IMR-90 (cell line): Measurements from ENCODE around the gene ATRN. TPM values are rescaled to one million over a fixed set of nuclear protein-coding genes. Genes with fewer than 3 reads are reported as not detected.

Source experiments
- ATAC-seq: fragments of 200-7000 bp; cut with Tn5 transposase; 2 replicates; pipeline ENCODE4 v1.9.1; 2020; ENCODE audit warnings: low read depth, mild to moderate bottlenecking, moderate library complexity
- BruUV-seq: library from RNA; stranded (reverse); fragments of 400-500 nt; replicated peaks from 2 replicates; lab custom pipeline; 2021; lab: Mats Ljungman, UMichigan
- CTCF ChIA-PET: fragments of 300-600 bp; formaldehyde crosslinking; extraction: SDS; loops from one replicate; lab custom pipeline; 2021; ENCODE audit warnings: antibody characterized with exemption; lab: Yijun Ruan, JAX
- POLR2A ChIA-PET: fragments of 300-600 bp; sonication (Branson Sonifier 250); formaldehyde crosslinking; loops from one replicate; lab custom pipeline; 2022; ENCODE audit warnings: antibody characterized with exemption; ENCODE audit not compliant: unreplicated experiment; lab: Charles Lee
- DNase-seq: peaks from one replicate; pipeline ENCODE4 v3.0.0; 2013
- H2AFZ ChIP-seq: replicated peaks from 2 replicates; pipeline ENCODE3; 2013; ENCODE audit warnings: low read length, mild to moderate bottlenecking; ENCODE audit not compliant: poor library complexity
- H2AK5ac ChIP-seq: 2 replicates; pipeline ENCODE4 v1.6.1; 2013; ENCODE audit warnings: low read depth, low read length, inconsistent platforms
- H2AK9ac ChIP-seq: replicated peaks from 2 replicates; pipeline ENCODE3; 2013; ENCODE audit warnings: mild to moderate bottlenecking, low read depth, low read length, moderate library complexity; ENCODE audit not compliant: poor library complexity
- H2BK120ac ChIP-seq: 2 replicates; pipeline ENCODE4 v1.6.1; 2013; ENCODE audit warnings: low read depth, low read length, inconsistent platforms
- H2BK15ac ChIP-seq: 3 replicates; pipeline ENCODE4 v1.6.1; 2013; ENCODE audit warnings: low read depth, low read length, inconsistent platforms
- H2BK20ac ChIP-seq: 2 replicates; pipeline ENCODE4 v1.6.1; 2013; ENCODE audit warnings: low read depth, mild to moderate bottlenecking, inconsistent platforms, low read length, moderate library complexity
- H2BK5ac ChIP-seq: 2 replicates; pipeline ENCODE4 v1.6.1; 2013; ENCODE audit warnings: mild to moderate bottlenecking, low read depth, low read length, inconsistent platforms; ENCODE audit not compliant: poor library complexity, severe bottlenecking
- H3K14ac ChIP-seq: replicated peaks from 2 replicates; pipeline ENCODE4 v1.6.1; 2013; ENCODE audit warnings: low read depth, low read length, inconsistent platforms
- H3K18ac ChIP-seq: 2 replicates; pipeline ENCODE4 v1.6.1; 2013; ENCODE audit warnings: low read depth, low read length, control low read depth
- H3K23ac ChIP-seq: 2 replicates; pipeline ENCODE4 v1.6.1; 2013; ENCODE audit warnings: low read depth, low read length, inconsistent platforms
- H3K27ac ChIP-seq: 2 replicates; pipeline ENCODE4 v1.5.1; 2013; ENCODE audit warnings: mild to moderate bottlenecking, control low read depth, low read length; ENCODE audit not compliant: insufficient read depth
- H3K27me3 ChIP-seq: 2 replicates; pipeline ENCODE4 v1.6.1; 2013; ENCODE audit warnings: low read length; ENCODE audit not compliant: control insufficient read depth, insufficient read depth
- H3K36me3 ChIP-seq: 2 replicates; pipeline ENCODE4 v1.6.1; 2013; ENCODE audit warnings: low read length, mixed read lengths; ENCODE audit not compliant: control insufficient read depth, insufficient read depth
- H3K4ac ChIP-seq: 2 replicates; pipeline ENCODE4 v1.6.1; 2013; ENCODE audit warnings: low read depth, low read length, inconsistent platforms
- H3K4me1 ChIP-seq: 2 replicates; pipeline ENCODE4 v1.6.1; 2013; ENCODE audit warnings: low read length, mixed read lengths; ENCODE audit not compliant: control insufficient read depth, insufficient read depth
- H3K4me2 ChIP-seq: 2 replicates; pipeline ENCODE4 v1.6.1; 2013; ENCODE audit warnings: low read depth, mild to moderate bottlenecking, control low read depth, low read length, moderate library complexity
- H3K4me3 ChIP-seq: 2 replicates; pipeline ENCODE4 v1.5.1; 2013; ENCODE audit warnings: low read depth, mild to moderate bottlenecking, control low read depth, low read length, moderate library complexity; ENCODE audit not compliant: insufficient read depth
- H3K56ac ChIP-seq: 2 replicates; pipeline ENCODE4 v1.6.1; 2013; ENCODE audit warnings: low read length, inconsistent platforms; ENCODE audit not compliant: insufficient read depth; ENCODE audit errors: extremely low read depth
- H3K79me1 ChIP-seq, 2 experiments: 2 replicates each; pipeline ENCODE4 v1.6.1; 2013; ENCODE audit warnings: low read length in 2 of 2, inconsistent platforms in 1 of 2, low read depth in 1 of 2
- H3K9ac ChIP-seq: 2 replicates; pipeline ENCODE4 v1.6.1; 2013; ENCODE audit warnings: low read depth, low read length, control low read depth
- H3K9me1 ChIP-seq: 2 replicates; pipeline ENCODE4 v1.6.1; 2013; ENCODE audit warnings: low read length, inconsistent platforms; ENCODE audit not compliant: insufficient read depth
- H3K9me3 ChIP-seq: 2 replicates; pipeline ENCODE4 v1.6.1; 2013; ENCODE audit warnings: low read length; ENCODE audit not compliant: control insufficient read depth, insufficient read depth
- H4K20me1 ChIP-seq: 2 replicates; pipeline ENCODE4 v1.6.1; 2013; ENCODE audit warnings: low read length, inconsistent platforms; ENCODE audit not compliant: insufficient read depth
- H4K5ac ChIP-seq: 2 replicates; pipeline ENCODE4 v1.6.1; 2013; ENCODE audit warnings: mild to moderate bottlenecking, low read depth, low read length, control low read depth
- H4K8ac ChIP-seq, 2 experiments: 2 replicates each; pipeline ENCODE4 v1.6.1; 2013; ENCODE audit warnings: low read depth in 2 of 2, low read length in 2 of 2, control low read depth in 1 of 2, inconsistent platforms in 1 of 2
- H4K91ac ChIP-seq: 2 replicates; pipeline ENCODE4 v1.6.1; 2013; ENCODE audit warnings: low read depth, low read length, inconsistent platforms; ENCODE audit not compliant: insufficient read depth
- BHLHE40 ChIP-seq: fragments of 150-350 bp; IDR thresholded peaks from 2 replicates; pipeline ENCODE4 v1.6.1; 2016; ENCODE audit warnings: mild to moderate bottlenecking, low read depth, low read length
- CEBPB ChIP-seq: IDR thresholded peaks from 2 replicates; pipeline ENCODE4 v1.6.1; 2012; ENCODE audit warnings: low read depth, low read length, improper control_type of control experiment
- CHD1 ChIP-seq: IDR thresholded peaks from 2 replicates; pipeline ENCODE4 v1.6.1; 2012; ENCODE audit warnings: low read depth, low read length, improper control_type of control experiment
- CTCF ChIP-seq: conservative IDR thresholded peaks from 2 replicates; pipeline ENCODE4 v1.5.1; 2012; ENCODE audit warnings: mild to moderate bottlenecking, low read depth, low read length, improper control_type of control experiment
- FOS ChIP-seq: fragments of 150-350 bp; IDR thresholded peaks from 2 replicates; pipeline ENCODE4 v1.6.1; 2016; ENCODE audit warnings: low read depth, low read length
- MAFK ChIP-seq: IDR thresholded peaks from 2 replicates; pipeline ENCODE4 v1.6.1; 2012; ENCODE audit warnings: low read depth, low read length, improper control_type of control experiment
- MAZ ChIP-seq: IDR thresholded peaks from 2 replicates; pipeline ENCODE4 v1.6.1; 2012; ENCODE audit warnings: low read depth, mild to moderate bottlenecking, low read length, improper control_type of control experiment, moderate library complexity, borderline replicate concordance
- MXI1 ChIP-seq: IDR thresholded peaks from 2 replicates; pipeline ENCODE4 v1.6.1; 2012; ENCODE audit warnings: low read depth, mild to moderate bottlenecking, low read length, moderate library complexity, borderline replicate concordance
- NFE2L2 ChIP-seq: fragments of 150-350 bp; IDR thresholded peaks from 2 replicates; pipeline ENCODE4 v1.6.1; 2016; ENCODE audit warnings: low read depth, mild to moderate bottlenecking, low read length
- POLR2A ChIP-seq: IDR thresholded peaks from 2 replicates; pipeline ENCODE4 v1.6.1; 2012; ENCODE audit warnings: mild to moderate bottlenecking, low read depth, low read length
- RAD21 ChIP-seq: IDR thresholded peaks from 2 replicates; pipeline ENCODE4 v1.6.1; 2012; ENCODE audit warnings: low read length, improper control_type of control experiment
- RCOR1 ChIP-seq: IDR thresholded peaks from 2 replicates; pipeline ENCODE4 v1.6.1; 2012; ENCODE audit warnings: mild to moderate bottlenecking, low read length, improper control_type of control experiment; ENCODE audit not compliant: insufficient replicate concordance
- RFX5 ChIP-seq: IDR thresholded peaks from 2 replicates; pipeline ENCODE4 v1.8.0; 2012; ENCODE audit warnings: low read depth, mild to moderate bottlenecking, low read length, moderate library complexity
- SMC3 ChIP-seq: fragments of 150-350 bp; IDR thresholded peaks from 2 replicates; pipeline ENCODE4 v1.6.1; 2016; ENCODE audit warnings: low read depth, mild to moderate bottlenecking, antibody characterized with exemption, low read length, moderate library complexity
- WGBS, 2 experiments: methylation state at CpG; one replicate each; pipeline versions ENCODE4 v1.1.5 to v1.1.7; 2013; ENCODE audit warnings: missing lambda C conversion rate in 2 of 2; ENCODE audit not compliant: insufficient read length in 1 of 2; ENCODE audit errors: extremely low coverage in 2 of 2; 5-methylcytosine and 5-hydroxymethylcytosine counted together
- dilution Hi-C: fragments of 300-500 bp; cut with HindIII; formaldehyde crosslinking; loops from one replicate; pipeline ENCODE4 v1.14.3; 2018; ENCODE audit warnings: low sequenced_read_pairs; ENCODE audit not compliant: unreplicated experiment
- in situ Hi-C: fragments of 300-500 bp; cut with MboI; formaldehyde crosslinking; loops from 3 replicates; pipeline ENCODE4 v1.14.3; 2019; ENCODE audit warnings: low sequenced_read_pairs, inconsistent platforms, mixed read lengths
- intact Hi-C: fragments of 100-400 bp; cut with micrococcal nuclease; formaldehyde crosslinking; loops from 2 replicates; pipeline ENCODE4 v1.10.0; 2022
- polyA plus RNA-seq, 3 experiments: library from polyadenylated mRNA; depleted of rRNA; stranded (reverse); fragments of >200 nt; gene quantifications; 2 replicates each; pipeline ENCODE4 v1.2.3, GENCODE V29; 2012; ENCODE audit warnings: low replicate concordance in 1 of 3
- total RNA-seq: library from RNA; depleted of rRNA; stranded (reverse); fragments of >200 nt; gene quantifications from 2 replicates; pipeline ENCODE4 v1.2.3, GENCODE V29; 2012
- TF ChIP-seq, protein P1 (sequence below): fragments of 150-350 bp; IDR thresholded peaks from 2 replicates; pipeline ENCODE4 v1.6.1; 2017; ENCODE audit warnings: mild to moderate bottlenecking, antibody characterized with exemption, low read length, low read depth
- TF ChIP-seq, protein P2 (sequence below): fragments of 150-350 bp; IDR thresholded peaks from 2 replicates; pipeline ENCODE4 v1.6.1; 2016; ENCODE audit warnings: low read depth, mild to moderate bottlenecking, low read length, moderate library complexity, borderline replicate concordance

ATRN gene
- total and polyA plus RNA-seq, 2 of the 4 experiments (the other 2 are of a cell fraction), result 32.3 to 46.2 TPM

- POLR2A ChIA-PET, result no interaction called here
- Histone ChIP-seq H4K8ac (no peak overlapping the region), H2BK5ac (no peak overlapping the region), H3K9ac (no peak overlapping the region), H2BK120ac (no peak overlapping the region), H3K4me3 (no peak overlapping the region), H3K4ac (no peak overlapping the region), H4K5ac (no peak overlapping the region), H3K9me3 (no peaks in the 10 kb centered on the region), H3K9me1 (no peaks in the 10 kb centered on the region), H3K27ac (no peak overlapping the region), H3K79me1 (no peaks in the 10 kb centered on the region), H4K91ac (no peak overlapping the region), H3K4me1 (no peaks in the 10 kb centered on the region), H4K20me1 (no peaks in the 10 kb centered on the region), H3K14ac (no peak overlapping the region), H2AK9ac (no peak overlapping the region), H2AK5ac (no peak overlapping the region), H3K23ac (no peak overlapping the region), H3K4me2 (no peak overlapping the region), H2BK20ac (no peak overlapping the region), H3K27me3 (peaks cover 1% of the 10 kb centered on the region), H2BK15ac (no peak overlapping the region), H3K18ac (no peak overlapping the region), H2AFZ (no peak overlapping the region), H3K56ac (no peak overlapping the region), H3K36me3 (no peaks in the 10 kb centered on the region)
- dilution Hi-C loops (no loop called here), in situ Hi-C loops (no loop called here), intact Hi-C loops (no loop called here)
- no CpG with 5 or more reads among the region's 2 CpGs for WGBS, 2 experiments
- ATAC-seq, result no peak
- DNase-seq, result no peak
- TF ChIP-seq RCOR1 (no peak), FOS (no peak), SMC3 (no peak), RAD21 (no peak), BHLHE40 (no peak), CEBPB (no peak), MAFK (no peak), RFX5 (no peak), NFE2L2 (no peak), MXI1 (no peak), CHD1 (no peak), POLR2A (no peak), MAZ (no peak), CTCF (no peak)
- TF ChIP-seq, protein P1, sequence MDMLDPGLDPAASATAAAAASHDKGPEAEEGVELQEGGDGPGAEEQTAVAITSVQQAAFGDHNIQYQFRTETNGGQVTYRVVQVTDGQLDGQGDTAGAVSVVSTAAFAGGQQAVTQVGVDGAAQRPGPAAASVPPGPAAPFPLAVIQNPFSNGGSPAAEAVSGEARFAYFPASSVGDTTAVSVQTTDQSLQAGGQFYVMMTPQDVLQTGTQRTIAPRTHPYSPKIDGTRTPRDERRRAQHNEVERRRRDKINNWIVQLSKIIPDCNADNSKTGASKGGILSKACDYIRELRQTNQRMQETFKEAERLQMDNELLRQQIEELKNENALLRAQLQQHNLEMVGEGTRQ, result no peak
- TF ChIP-seq, protein P2, sequence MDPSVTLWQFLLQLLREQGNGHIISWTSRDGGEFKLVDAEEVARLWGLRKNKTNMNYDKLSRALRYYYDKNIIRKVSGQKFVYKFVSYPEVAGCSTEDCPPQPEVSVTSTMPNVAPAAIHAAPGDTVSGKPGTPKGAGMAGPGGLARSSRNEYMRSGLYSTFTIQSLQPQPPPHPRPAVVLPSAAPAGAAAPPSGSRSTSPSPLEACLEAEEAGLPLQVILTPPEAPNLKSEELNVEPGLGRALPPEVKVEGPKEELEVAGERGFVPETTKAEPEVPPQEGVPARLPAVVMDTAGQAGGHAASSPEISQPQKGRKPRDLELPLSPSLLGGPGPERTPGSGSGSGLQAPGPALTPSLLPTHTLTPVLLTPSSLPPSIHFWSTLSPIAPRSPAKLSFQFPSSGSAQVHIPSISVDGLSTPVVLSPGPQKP, result no peak
- BruUV-seq, result no TSS peak
- CTCF ChIA-PET, result interaction anchor here (0.6 kb wide), 1 partner anchor 27 kb away, joined by 3 read pairs; no protein-coding TSS in a partner anchor
These were observed 33.8 kb upstream of the ATRN start for GRCh38 chr20:3436864-3437574.
